Astrocyte of the cerebellum (primary cell): ENCODE measurements around the gene DDB1.
"Not testable (repeated sequence)": the region's sequence is repeated elsewhere in the genome, so short reads cannot be mapped to it uniquely, and the experiment has no call there.

Source experiments
- DNase-seq: peaks from one replicate; pipeline ENCODE4 v3.0.0-alpha.2; 2011; ENCODE audit warnings: low read depth
- H3K4me3 ChIP-seq: 2 replicates; pipeline ENCODE4 v1.5.1; 2011; ENCODE audit warnings: mild to moderate bottlenecking, low read depth, low read length, moderate library complexity
- in situ Hi-C: cut with HindIII; loops from 2 replicates; pipeline ENCODE4 v1.10.0; 2017; ENCODE audit warnings: low sequenced_read_pairs
- TF ChIP-seq, protein P1 (sequence below): IDR thresholded peaks from 2 replicates; pipeline ENCODE4 v1.5.1; 2012; ENCODE audit warnings: low read length, low read depth, moderate library complexity, mild to moderate bottlenecking; ENCODE audit errors: missing control alignments

Gene DDB1

DNA sequence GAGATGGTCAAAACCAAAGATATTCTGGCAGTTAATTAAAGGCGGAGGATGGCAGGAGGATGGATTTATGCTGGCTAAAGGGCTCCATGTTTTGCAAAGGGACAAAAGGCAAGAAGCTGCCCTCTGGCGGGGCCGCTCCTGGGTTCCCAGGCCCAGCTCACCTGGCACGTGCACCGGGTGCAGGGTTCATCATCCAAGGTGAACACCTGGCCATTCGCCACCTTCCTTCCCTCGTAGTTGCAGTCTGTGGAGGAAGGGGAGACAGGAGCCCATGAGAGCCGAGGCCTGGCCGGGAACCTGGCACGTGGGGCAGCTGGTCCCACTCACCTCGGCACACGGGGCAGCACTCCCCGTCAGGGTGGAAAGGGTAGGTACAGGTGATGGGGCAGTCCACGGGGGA, 68.1 kb downstream of the DDB1 start:
- TF ChIP-seq, protein P1, sequence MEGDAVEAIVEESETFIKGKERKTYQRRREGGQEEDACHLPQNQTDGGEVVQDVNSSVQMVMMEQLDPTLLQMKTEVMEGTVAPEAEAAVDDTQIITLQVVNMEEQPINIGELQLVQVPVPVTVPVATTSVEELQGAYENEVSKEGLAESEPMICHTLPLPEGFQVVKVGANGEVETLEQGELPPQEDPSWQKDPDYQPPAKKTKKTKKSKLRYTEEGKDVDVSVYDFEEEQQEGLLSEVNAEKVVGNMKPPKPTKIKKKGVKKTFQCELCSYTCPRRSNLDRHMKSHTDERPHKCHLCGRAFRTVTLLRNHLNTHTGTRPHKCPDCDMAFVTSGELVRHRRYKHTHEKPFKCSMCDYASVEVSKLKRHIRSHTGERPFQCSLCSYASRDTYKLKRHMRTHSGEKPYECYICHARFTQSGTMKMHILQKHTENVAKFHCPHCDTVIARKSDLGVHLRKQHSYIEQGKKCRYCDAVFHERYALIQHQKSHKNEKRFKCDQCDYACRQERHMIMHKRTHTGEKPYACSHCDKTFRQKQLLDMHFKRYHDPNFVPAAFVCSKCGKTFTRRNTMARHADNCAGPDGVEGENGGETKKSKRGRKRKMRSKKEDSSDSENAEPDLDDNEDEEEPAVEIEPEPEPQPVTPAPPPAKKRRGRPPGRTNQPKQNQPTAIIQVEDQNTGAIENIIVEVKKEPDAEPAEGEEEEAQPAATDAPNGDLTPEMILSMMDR = no peak
- H3K4me3 ChIP-seq = no peak overlapping the region
- in situ Hi-C loops = no loop called here
- no peak for DNase-seq

DNA sequence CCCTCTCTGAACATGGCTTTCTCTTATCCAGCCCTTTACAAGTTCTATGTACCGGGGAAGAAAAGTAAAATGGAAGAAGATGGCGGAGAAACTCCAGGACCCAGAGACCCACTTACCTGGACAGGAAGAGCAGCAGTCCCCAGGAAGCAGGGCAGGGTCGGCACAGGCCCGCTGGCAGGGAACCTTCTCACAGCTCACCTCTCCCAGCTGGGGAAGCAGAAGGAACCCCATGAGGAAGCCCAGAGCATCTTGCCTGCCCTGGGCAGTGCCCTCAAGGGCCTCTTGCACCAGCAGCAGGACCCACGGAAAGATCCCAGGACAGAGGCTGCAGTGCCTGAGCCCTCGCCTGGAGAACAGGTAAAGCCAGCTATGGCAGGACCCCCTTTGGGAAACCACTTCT, 68.5 kb downstream of the DDB1 start:
- no peak overlapping the region for H3K4me3 ChIP-seq
- no peak for DNase-seq
- TF ChIP-seq, protein P1 = no peak
- in situ Hi-C loops = no loop called here

- no peak for DNase-seq
- TF ChIP-seq, protein P1 = no peak
- in situ Hi-C loops = no loop called here
- no peak overlapping the region for H3K4me3 ChIP-seq
Measured at GRCh38 chr11:61259363-61259762, 73.5 kb downstream of the DDB1 start.

- TF ChIP-seq, protein P1 = no peak
- in situ Hi-C loops = no loop called here
- no peak for DNase-seq
- H3K4me3 ChIP-seq = no peak overlapping the region
Measured at GRCh38 chr11:61258546-61258945, 74.4 kb downstream of the DDB1 start.

DNA sequence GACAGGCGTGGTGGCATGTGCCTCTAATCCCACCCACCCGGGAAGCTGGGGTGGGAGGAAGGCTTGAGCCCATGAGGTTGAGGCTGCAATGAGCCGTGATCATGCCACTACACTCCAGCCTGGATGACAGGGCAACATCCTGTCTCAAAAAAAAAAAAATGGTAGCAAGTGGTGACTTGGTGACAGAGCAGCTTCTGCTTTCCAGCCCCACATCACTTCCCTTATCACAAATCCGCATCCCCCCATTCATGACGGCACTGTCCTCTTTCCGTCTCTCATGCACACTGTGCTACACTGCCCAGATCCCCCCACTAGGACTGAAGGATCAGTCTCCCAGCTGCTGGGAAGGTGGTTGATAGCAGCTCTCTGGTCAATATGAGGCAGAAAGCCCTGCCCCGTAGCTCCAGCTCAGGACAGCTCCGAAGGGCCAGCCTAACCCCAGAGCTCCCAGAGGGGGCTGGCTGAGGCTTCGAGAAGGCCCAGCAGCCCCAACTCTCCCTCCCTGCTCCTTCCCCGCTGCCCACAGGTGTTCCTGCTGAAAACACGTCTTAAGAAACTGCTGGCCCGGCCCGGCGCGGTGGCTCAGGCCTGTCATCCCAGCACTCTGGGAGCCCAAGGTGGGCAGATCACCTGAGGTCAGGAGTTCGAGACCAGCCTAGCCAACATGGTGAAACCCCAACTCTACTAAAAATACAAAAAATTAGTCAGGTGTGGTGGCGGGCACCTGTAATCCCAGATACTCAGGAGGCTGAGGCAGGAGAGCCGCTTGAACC, 76.0 kb downstream of the DDB1 start:
- DNase-seq = no peak
- in situ Hi-C loops = no loop called here
- TF ChIP-seq, protein P1 = no peak
- no peak overlapping the region for H3K4me3 ChIP-seq

DNA sequence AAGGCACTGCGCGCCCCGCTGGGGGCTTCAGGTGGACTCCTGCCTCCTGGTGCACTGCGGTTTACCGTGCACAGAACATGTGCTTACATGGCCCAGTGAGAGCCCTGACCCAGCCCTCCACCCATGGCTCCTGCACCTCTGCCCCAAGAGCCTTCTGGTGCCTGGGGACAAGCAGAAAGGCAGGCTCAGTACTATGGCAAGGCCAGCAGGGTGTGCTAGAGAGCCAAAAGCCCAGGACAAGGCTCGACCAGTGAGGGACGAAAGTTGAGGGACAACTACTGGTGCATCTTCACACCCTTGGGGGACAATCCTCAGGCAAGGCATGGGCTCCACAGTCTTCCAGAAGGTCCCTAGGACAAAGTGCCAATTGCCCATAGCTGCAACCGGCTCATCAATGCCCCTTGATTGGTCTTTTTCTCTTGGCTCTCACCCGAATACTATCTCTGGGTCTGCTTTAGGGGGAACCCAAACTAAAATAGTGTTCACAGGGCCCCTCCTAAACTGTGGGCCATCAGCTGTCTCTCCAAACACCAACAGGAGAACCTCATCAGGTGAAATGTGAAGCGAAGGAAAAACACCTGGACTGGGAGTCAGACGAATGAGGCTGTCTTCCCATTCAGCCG, 78.4 kb downstream of the DDB1 start:
- DNase-seq = peak; percentile 26
- H3K4me3 ChIP-seq = no peak overlapping the region
- TF ChIP-seq, protein P1 = peak; percentile 93
- in situ Hi-C loops = no loop called here

DNA sequence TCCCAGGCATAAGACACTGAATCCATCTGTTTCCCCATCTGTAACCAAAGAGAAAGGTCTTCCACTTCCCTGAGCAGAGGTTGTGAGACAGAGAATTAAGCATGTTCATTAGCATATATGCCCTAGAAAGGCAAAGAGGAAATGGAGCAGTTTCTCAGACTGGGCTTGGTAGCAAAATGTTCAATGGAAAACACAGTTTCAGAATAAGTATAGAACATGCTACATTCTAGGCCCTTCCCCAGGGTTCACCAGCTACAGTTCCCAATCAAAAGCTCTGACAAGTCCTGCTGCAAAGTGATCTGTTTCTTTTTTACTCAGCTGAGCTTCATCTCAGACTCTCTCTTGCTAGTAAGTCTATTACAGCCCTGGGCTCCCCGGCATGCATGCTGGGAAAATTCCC, 80.6 kb downstream of the DDB1 start:
- H3K4me3 ChIP-seq, in situ Hi-C loops, DNase-seq: not testable (repeated sequence)

- in situ Hi-C loops, H3K4me3 ChIP-seq, DNase-seq: not testable (repeated sequence)
Measured at GRCh38 chr11:61250796-61251765, 81.8 kb downstream of the DDB1 start.
